Ammon's horn (tissue), 1 donor: ENCODE data around the gene DCDC1.
"Not testable (repeated sequence)": the region's sequence is repeated elsewhere in the genome, so short reads cannot be mapped to it uniquely, and the experiment has no call there.

Experiments
- DNase-seq: peaks from one replicate; pipeline ENCODE4 v3.0.0-alpha.2; 2016; ENCODE audit warnings: low spot score

The DCDC1 gene

DNA sequence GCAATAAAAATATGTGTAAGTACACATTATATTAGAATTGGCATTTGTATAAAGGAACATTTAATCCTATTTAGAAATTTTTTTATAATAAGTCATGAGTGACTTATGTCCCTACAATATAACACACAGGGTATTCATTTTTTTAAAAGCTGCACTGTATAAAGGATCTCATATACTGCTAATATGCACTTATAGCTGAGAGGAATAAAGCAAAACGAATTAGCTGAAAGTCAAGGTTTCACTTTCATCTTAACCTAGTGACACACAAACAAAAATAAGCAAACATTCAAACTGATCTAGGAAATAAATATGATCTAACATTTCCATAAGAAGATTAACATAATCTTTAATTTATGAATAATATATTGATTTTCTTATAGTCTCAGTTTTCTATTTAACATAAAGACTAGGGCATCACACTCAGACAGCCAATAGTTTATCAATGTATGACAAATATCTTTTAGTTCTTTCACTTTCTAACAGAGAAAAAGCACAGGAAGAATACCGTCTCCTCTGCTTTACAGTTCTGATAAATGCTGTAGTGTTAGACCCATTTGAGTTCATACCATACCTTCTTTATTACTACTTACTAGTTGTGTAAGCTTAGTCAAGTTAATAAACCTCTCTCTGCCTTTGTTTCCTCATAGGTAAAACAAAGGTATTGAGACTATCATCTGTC is 42.9 kb downstream of the DCDC1 start:
- DNase-seq = no peak

DNA sequence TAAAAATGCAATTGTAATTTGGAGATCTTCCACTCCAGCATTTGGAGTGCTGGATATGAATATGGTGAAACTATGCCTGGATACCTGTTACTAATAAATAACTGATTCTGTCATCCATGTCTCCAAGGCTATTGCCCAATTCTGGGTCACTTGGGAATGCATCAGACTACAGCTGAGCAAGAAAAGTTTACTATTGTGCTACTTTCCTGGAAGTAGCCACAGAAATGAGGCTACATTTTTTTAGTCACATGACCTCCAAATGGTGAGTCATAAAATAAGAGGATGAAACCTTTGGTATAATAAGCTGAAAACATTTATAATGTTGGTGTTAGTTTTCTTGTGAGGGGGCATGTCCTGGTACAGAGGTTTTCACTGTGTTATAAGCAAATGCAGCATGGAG is 44.4 kb downstream of the DCDC1 start:
- no peak for DNase-seq

DNA sequence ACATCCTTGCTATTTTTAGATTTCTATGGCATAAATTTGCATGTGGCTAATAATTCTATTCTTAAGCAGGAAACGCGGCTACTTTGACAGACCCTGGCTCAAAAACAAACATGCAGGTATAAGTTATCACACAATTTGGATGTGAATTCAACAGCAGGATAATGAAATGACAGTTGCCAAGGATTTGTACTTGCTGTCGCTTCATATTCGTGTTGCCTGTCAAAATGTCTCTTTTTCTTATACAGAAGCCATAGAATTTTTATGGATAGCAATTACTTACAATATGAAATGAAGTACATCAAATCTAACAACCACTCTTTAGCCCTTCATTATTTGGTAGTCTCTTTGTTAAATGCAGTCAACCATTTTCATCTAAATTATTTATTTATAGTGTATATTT is 46.4 kb downstream of the DCDC1 start:
- no peak for DNase-seq

DNA sequence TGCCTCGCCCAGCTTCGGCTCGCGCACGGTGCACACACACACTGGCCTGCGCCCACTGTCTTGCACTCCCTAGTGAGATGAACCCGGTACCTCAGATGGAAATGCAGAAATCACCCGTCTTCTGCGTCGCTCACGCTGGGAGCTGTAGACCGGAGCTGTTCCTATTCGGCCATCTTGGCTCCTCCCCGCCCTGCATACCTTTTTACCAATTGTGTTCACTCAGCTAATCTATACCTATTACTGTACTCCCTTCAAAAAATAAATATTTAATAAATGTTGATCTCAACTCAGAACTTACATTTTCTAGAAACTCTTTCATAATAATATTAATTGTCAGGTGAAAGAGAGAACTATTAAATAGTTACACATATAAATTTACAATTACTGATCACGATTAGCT is 48.0 kb downstream of the DCDC1 start:
- not testable (repeated sequence) for DNase-seq

DNA sequence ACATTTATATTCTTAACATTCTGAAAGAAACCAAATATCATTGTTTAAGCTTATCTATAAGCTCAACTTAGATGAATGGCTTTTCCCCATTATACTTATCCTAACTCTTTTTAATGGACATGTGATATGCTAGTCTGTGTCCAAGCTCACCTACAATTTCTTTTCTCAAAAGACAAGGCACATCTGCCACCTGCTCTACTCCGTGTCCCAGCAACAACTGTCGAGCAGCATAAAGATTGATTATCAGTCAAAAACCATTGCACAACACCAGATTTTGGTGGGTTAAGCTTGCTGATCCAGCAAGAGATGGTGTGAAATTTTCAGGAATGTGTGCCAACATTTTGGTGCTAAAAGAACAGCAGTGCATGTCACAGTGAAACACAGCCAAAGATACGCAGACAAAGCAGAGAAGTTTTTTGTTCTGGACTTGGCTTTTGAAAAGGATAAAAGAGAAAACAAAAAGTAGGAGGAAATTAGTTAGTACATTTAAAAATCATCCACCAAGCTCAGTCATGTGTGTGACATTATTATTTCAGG is 65.8 kb downstream of the DCDC1 start:
- peak; percentile 19 for DNase-seq

DNA sequence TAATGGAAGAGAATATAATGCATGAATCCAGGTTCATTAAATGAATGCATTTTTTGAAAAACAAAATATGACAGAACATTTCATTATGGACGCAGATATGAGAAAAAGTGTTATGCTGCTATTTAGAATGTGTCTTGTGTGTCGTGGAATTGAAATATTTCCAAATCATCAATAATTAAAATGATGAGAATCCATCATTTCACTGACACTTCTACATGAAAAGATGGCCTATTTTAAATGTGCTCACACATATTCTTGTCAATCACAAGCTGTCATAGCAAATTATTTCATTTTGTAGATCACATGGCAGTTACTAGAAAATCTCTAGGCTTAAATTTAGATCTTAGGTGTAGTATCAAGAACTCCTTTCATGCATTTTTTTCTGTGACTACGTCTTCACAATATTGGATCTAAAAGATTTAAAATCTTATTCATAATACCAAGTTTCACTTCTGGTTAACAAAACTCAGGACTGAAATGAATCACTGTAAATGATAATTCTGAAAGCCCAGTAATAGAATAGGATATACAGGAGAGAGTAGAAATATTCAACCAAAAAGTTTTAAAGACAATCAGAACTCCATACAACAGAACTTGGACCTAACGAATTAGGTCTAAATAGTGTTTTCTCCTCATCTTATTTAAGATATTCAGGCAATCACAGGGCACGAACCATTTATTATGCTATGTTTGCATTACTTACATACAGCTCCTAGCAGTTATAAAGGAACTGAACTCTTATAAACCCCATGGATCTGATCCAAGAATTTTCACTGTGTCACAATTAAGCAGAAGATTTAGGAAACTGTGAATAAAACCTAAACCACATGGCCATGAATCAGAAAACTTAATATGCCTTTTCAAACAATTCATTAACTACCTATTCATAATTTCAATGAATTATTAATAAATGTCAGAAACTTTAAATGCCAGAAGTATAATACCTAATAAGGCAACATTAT is 67.7 kb downstream of the DCDC1 start:
- no peak for DNase-seq

DNA sequence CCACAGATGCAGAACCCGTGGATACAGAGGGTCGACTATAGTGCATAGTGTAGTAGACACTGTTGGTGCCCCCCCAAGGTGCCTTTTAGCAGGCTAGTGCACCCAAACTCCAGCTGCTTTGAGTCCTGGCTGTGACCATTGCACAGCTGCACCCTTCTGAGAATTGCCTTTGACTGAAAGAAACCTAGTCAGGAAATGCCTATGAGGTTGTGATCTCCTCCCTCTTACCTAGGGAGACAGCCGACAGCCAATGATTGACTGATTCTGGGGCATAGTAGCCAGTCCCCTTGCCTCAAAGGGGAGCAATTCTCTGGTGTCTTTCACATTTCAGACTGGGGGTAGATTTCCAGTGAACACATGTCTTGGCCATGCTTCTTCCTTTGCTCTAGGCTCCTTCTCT is 74.2 kb downstream of the DCDC1 start:
- no peak for DNase-seq

DNA sequence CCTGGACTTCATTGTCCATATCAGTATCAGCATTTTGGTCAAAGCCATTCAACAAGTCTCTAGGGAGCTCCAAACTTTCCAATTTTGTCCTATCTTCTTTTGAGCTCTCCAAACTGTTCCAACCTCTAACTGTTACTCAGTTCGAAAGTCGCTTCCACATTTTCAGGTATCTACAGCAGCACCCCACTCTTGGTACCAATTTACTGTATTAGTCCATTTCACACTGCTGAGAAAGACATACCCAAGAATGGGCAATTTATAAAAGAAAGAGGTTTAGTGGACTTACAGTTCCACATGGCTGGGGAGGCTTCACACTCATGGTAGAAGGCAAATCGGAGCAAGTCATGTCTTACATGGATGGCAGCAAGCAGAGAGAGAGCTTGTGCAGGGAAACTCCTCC is 96.0 kb downstream of the DCDC1 start:
- DNase-seq = not testable (repeated sequence)

DNA sequence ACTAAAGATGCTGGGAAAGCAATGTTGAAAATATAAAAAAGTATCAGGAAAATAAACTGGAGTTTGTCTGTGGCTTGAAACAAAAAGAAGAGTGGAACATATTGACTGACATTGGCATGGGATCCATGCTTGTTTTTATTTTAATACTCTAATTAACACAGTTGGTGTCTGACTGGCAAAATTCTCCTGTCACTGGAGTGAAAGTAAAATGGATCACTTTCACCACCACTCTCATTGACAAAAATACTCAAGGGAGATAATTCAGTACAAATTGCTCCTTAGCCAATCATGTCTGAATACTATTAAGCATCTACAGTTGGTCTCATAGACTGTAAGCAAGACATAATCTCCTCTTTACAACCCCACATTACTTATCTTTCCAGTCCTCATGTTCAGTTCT is 101.8 kb downstream of the DCDC1 start:
- no peak for DNase-seq

DNA sequence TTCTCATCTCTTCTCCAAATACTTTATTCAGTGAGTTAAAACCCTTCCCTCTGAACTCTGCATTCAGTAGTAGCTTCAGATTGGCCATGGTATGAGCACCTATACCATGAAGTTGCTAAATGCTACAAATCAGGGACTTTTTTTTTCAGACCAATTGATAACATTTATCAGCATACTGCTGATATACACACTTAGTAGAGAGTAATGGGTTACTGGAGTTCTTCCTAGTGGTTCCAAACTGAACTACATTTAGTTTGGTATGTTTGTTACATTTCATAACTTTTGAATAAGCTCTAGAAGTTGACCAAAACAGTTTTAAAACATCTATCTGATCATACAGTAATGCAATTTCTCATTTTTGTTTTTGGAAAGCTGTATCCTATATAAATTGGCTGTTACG is 104.7 kb downstream of the DCDC1 start:
- no peak for DNase-seq

DNA sequence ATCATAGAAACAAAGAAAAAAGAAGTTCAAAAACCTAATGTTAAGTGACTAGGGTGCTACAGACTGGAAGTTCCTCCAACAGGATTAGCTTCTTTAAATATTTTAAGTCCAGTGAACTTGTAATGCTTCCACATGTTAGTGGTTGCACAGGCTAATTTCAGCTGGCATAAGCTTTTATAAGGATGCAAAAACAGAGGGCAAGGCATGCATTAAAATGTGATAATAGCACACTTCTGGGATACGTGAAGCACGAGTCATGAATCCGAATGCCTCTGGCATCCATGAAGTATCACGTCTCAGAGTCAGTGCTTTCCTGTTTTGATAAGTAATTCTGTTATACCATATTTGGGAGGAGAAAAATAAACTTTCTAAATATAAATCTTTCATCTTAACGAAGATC is 106.8 kb downstream of the DCDC1 start:
- DNase-seq = no peak

DNA sequence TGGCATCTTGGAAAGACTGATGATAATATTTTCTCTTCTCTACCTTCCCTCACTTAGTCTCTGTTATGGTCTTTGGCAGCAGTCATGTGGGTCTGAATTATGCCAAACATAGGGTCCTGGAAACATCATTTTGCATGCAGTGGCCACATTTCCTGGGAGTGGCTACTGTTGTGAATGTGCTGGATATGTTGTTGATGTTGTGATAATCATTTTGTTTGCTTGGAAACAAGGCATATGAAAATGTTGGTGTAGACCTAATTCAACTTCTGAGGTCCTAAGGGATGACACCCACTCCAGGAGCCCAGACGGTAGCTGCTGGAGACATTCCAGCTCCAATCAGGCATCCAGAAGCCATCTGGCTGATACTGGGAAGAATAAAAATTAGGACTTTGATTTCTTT is 109.7 kb downstream of the DCDC1 start:
- DNase-seq = no peak

DNA sequence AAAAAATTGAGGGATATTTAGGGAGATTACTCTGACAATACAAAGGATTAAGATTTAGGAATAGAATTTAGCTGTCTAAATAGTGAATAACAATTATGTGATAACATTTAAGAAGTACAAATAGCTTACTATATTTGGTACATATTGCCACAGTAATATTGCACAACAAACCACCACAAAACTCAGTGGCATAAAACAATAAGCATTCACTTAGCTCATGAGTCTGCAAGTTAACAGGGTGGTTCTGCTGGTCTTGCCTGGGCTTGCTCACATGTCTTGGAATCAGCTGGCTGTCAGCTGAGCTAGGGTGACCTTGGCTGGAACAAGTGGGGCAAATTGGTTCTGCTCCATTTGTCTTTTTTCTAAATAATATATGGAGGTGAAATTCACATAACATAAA is 115.1 kb downstream of the DCDC1 start:
- DNase-seq = no peak

DNA sequence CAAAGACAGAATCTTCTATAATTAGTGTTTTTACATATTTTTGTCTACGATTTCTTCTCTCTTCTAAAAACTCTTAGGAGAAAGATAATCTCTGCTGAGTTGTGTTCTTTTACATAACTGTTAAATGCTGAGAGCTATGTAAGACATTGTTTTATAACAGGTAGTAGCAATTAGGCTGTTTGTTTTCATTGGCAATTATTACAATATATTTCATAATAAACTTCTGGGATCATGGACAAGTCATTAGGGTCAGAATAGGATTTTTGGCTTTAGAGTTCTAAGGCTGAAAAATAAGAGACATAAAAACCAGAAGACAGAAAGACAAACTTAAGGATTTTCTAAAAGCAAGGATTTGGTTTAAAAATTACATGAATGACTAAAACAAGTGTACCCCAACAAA is 120.8 kb downstream of the DCDC1 start:
- no peak for DNase-seq

DNA sequence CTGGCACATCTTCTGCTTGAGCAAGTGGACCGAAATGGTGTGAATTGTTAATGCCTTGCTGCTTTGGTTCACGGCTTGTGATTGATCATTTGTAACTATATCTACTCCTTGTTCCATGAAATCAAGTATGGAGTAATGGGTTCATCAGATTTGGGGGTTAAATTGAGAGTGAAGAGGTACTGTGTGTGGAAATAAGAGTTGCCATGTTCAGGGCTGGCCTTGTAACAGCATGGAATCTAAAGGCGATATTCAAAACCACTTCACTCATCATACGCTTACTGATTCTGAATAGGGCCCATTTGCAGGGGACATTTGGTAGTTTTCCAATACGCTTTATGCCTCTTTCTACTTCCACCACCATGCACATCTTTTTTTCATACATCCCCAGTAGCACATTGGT is 122.2 kb downstream of the DCDC1 start:
- DNase-seq = no peak

DNA sequence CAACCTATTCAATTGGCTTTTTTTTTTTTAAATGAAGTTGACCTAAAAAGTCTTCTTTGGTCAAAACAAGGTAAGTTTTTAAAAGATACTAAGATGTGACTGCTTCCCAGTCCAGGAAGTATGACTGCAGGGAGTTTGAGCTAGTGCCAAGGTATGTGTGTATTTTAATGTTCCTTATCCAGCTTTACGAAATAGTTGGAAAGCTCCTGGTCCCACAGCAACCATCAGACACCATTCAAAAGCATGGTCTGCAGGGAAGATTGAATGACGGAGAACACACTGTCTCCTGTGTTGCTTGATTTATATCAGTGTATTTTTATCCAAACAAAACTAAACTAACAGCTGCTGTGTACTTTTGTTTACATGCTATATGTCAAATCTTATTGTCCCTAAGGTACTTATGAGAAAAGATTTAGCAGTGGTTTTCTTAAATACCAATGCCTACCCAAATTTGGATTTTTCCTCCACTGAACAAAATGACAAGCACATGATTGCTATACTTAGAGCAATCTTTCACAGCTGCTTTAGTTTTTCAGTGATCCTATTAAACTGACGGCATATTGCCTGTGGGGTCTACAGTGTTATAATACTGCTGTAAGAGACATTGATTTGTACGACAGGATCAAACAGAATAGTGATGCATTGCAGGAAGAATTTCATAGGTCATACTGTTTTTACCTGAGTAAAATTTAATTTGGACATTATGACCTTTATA is 122.9 kb downstream of the DCDC1 start:
- no peak for DNase-seq

DNA sequence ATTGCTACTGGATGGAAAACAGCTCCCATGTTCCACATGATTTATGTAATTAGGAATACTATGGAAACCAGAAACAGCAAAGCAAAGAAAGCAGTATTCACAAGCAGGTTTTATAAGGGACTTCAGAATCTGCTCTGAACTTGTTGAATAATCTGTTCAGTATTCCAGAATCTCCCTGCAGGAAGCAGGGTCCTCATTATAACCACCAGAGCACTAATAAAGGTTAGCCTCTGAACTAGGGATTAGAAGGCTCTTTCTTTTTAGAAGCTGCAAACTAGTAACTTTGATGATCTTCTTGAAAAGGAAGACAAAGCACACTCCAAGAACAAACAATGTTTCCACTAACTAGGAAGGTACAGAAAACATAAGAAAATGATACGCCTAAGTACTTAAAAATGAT is 125.8 kb downstream of the DCDC1 start:
- DNase-seq = no peak

DNA sequence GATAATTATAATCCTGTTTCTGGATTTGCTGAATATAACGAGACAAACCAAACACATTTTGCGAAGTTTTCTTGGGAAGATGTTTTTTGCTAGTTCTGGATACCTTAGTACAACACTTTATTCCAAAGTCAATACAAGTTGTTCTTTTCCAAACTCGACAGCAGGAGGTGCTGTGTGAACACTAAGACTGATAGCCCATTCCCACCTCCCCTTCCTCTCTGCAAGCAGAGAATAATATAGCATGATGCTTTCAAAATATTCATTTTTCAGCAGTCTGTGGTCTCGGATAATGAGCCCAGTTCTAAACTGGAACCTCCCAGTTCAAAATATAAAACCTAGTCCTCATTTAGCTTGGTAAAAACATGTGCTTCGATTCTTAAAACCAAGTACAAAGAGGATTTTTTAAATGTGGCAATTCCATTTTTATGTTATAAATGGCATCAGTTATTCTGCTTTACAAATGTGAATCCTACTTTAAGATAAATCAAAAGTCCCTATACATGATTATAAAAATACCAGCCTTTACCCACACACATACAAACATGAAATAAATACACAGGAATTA is 129.1 kb downstream of the DCDC1 start:
- peak; percentile 78 for DNase-seq

DNA sequence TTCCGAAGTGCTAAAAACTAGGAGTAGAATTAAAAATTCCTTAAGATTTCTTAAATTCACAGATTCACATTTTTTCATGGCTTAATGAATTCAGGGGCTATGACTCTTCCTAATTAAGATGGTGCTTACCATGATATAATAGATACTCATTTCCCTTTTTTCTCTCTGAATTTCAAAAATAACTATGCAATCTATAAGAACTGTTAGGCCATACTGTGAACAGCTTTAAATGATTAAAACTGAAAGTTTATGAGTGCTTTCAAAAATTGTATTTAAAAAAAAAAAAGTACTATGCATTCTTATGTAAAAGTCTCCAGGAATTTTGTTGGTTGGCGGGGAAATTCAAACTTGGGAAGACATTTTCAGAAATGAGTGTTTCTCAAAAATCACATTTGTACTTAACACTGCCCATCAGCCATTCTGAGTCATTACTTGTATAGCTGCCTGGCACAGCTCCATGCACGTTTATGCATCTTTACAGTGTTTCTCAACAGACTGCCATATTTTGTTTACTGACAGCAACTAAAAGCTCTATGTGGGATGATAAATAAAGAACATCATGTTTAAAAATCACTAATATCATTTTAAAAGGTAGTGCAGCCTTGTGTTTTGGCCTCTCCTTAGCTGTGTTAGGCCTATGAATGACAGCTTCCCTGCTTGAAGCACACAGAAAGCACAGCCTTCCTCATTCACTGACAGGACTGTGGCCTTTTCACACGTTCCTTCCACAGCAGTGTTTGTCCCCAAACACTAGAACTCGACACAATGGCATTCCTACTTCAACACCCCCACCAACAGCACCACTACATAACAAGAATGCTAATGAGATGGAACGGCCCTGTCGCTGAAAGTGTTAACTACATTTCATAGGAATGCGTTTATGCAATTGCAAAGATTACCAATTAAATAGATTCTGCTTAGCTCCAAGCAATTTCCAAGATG is 131.4 kb downstream of the DCDC1 start:
- DNase-seq = peak; percentile 18

DNA sequence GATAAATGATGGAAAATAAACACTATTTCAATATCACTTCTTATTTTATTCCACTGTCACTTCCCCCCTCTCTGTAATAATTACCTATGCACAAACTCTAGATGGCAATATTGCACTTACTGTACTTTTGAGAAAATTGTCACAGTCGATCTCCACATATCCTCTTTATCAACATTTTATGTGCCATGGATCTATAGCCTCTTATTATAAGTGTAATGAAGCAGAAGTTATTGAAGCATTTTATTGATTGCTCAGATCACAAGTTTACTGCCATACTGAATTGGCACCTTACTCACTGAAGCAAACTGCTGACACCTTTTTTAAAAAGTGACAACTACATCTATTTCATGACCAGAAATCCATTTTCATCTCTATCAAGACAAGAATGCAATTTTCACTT is 133.4 kb downstream of the DCDC1 start:
- no peak for DNase-seq

DNA sequence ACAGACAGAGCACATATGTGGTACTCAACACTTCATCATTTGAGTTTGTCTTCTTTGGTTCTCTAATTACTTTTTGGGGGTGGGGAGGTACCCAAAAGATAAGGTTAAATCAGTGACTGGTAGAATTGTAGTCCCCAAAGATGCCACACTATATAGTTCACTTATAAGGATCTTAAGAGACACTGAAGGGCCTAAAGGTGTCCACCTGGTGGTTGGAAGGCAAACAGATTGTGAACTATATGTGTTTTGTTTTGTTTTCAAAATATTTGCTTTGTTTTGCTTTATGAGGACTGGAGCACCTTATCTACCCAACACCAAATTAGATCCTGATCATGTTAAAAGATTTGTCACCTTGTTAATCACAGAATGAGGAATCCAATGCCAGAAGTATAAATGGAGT is 136.1 kb downstream of the DCDC1 start:
- DNase-seq = no peak
